Left renal pelvis (tissue), 4 donors: ENCODE results near the gene XYLT1. TPM values are rescaled to one million over a fixed set of nuclear protein-coding genes. Genes with fewer than 3 reads are reported as not detected.

Source experiments
- DNase-seq, 4 donors: peaks; one replicate each; pipeline ENCODE4 v3.0.0-alpha.2; 2013; ENCODE audit warnings: low read depth in 4 of 4, low spot score in 3 of 4
- polyA plus RNA-seq, 4 donors: library from polyadenylated mRNA; unstranded; fragments of 120-200 nt; gene quantifications; one replicate each; pipeline ENCODE4 v1.2.1, GENCODE V29; 2013; ENCODE audit not compliant: insufficient read length in 4 of 4

XYLT1 gene
- polyA plus RNA-seq, 4 donors, result 5.8 to 8.6 (median 7.3) TPM

- DNase-seq, result no peak
Measured at GRCh38 chr16:17296431-17296830, 174.3 kb downstream of the XYLT1 start.

GRCh38 chr16:17295948-17296347, 174.8 kb downstream of the XYLT1 start:
- no peak for DNase-seq

GRCh38 chr16:17294856-17295255, 175.9 kb downstream of the XYLT1 start:
- no peak for DNase-seq

GRCh38 chr16:17293813-17294558, 176.8 kb downstream of the XYLT1 start:
- DNase-seq, result no peak

GRCh38 chr16:17291289-17291688, 179.5 kb downstream of the XYLT1 start:
- DNase-seq, result no peak

GRCh38 chr16:17289674-17290635, 180.8 kb downstream of the XYLT1 start:
- DNase-seq, result no peak

- DNase-seq, result no peak
Measured at GRCh38 chr16:17289050-17289449, 181.7 kb downstream of the XYLT1 start.

- no peak for DNase-seq
Measured at GRCh38 chr16:17287166-17287800, 183.5 kb downstream of the XYLT1 start.

GRCh38 chr16:17286443-17286842, 184.3 kb downstream of the XYLT1 start:
- no peak for DNase-seq

GRCh38 chr16:17283016-17283415, 187.7 kb downstream of the XYLT1 start:
- DNase-seq, result no peak

GRCh38 chr16:17282247-17282646, 188.5 kb downstream of the XYLT1 start:
- DNase-seq, result no peak

- no peak for DNase-seq
Measured at GRCh38 chr16:17281052-17281451, 189.7 kb downstream of the XYLT1 start.

- DNase-seq, result no peak
Measured at GRCh38 chr16:17278988-17279387, 191.8 kb downstream of the XYLT1 start.

GRCh38 chr16:17277981-17278381, 192.8 kb downstream of the XYLT1 start:
- no peak for DNase-seq

- DNase-seq, result no peak
Measured at GRCh38 chr16:17276610-17277009, 194.2 kb downstream of the XYLT1 start.

GRCh38 chr16:17276010-17276530, 194.7 kb downstream of the XYLT1 start:
- DNase-seq, result peak in 2 of 4 donors; percentile 33 to 51

GRCh38 chr16:17275076-17276009, 195.4 kb downstream of the XYLT1 start:
- DNase-seq, result no peak

GRCh38 chr16:17273142-17273561, 197.6 kb downstream of the XYLT1 start:
- DNase-seq, result no peak

GRCh38 chr16:17272716-17273115, 198.0 kb downstream of the XYLT1 start:
- DNase-seq, result no peak

- no peak for DNase-seq
Measured at GRCh38 chr16:17271687-17272086, 199.1 kb downstream of the XYLT1 start.
